ENCODE measurements around the gene TCAP. TPM values are rescaled to one million over a fixed set of nuclear protein-coding genes. Genes with fewer than 3 reads are reported as not detected.

The TCAP gene
- total RNA-seq, 1 experiment from 2014 or later: 1.6 TPM

- Histone ChIP-seq H3K27ac (ENCODE audit: low read length) (no peak overlapping the region), H3K36me3 (ENCODE audit: control insufficient read depth, insufficient read depth, low read length) (no peaks in the 10 kb centered on the region), H3K27me3 (ENCODE audit: control insufficient read depth, insufficient read depth, low read length) (no peaks in the 10 kb centered on the region), H3K4me3 (ENCODE audit: low read depth in 2 of 2, low read length in 2 of 2) (no peak overlapping the region), H3K9me3 (ENCODE audit: control insufficient read depth, insufficient read depth, low read depth, low read length) (no peaks in the 10 kb centered on the region), H3K4me1 (ENCODE audit: control insufficient read depth, insufficient read depth, low read length) (peaks cover 14% of the 10 kb centered on the region)
- ChIA-PET POLR2A (no interaction called here), CTCF (interaction anchor here (0.5 to 2.5 kb wide), 6 partner anchors 28 to 297 kb away, joined by 3 to 11 read pairs (median 4); partner anchors contain the start of gene ERBB2)
- DNase-seq (ENCODE audit: low read depth, low spot score) (no peak), ATAC-seq (peak; percentile 56)
- intact Hi-C loops (cut with micrococcal nuclease; ENCODE audit: unreplicated experiment) (loop anchor here (5.0 kb wide), 1 partner anchor 50 kb away; no protein-coding TSS in a partner anchor), in situ Hi-C loops (cut with HindIII; ENCODE audit: low pct_unique_long_range_greater_than_20kb, low sequenced_read_pairs) (no loop called here)
- BruUV-seq (replicated peaks): no TSS peak
- TF ChIP-seq CTCF (IDR thresholded peaks at IDR 0.05) (peak; percentile 83), SIN3A (IDR thresholded peaks at IDR 0.05; ENCODE audit: borderline replicate concordance, insufficient read depth, low read depth, low read length) (no peak)
These were observed 6.7 kb downstream of the TCAP start for GRCh38 chr17:39671651-39672521.

GRCh38 chr17:39672522-39673334, 7.6 kb downstream of the TCAP start:
- TSS peak; percentile 76 for BruUV-seq (replicated peaks)
- H3K36me3 ChIP-seq (ENCODE audit: control insufficient read depth, insufficient read depth, low read length): no peaks in the 10 kb centered on the region
- TF ChIP-seq REST (IDR thresholded peaks at IDR 0.05; ENCODE audit: insufficient read depth in 1 of 2, low read depth in 2 of 2, low read length in 1 of 2) (0 out of 4 replicates have a peak, but pooled peaks of 1 of the 2 experiments have one; percentile 24), SIN3A (IDR thresholded peaks at IDR 0.05; ENCODE audit: borderline replicate concordance, insufficient read depth, low read depth, low read length) (no peak)
- in situ Hi-C loops (cut with HindIII; ENCODE audit: low pct_unique_long_range_greater_than_20kb, low sequenced_read_pairs): no loop called here
- H3K4me1 ChIP-seq (ENCODE audit: control insufficient read depth, insufficient read depth, low read length): peaks cover 10% of the 10 kb centered on the region; the same call in 1 of the 2 replicates
- no peaks in the 10 kb centered on the region for H3K27me3 ChIP-seq (ENCODE audit: control insufficient read depth, insufficient read depth, low read length)
- DNase-seq (ENCODE audit: low read depth, low spot score) (no peak), ATAC-seq (no peak)
- ChIA-PET CTCF (interaction anchor here (0.6 to 2.5 kb wide), 4 partner anchors 41 to 51 kb away, joined by 3 to 11 read pairs (median 6); no protein-coding TSS in a partner anchor), POLR2A (no interaction called here)
- H3K27ac ChIP-seq (ENCODE audit: low read length): no peak overlapping the region
- intact Hi-C loops (cut with micrococcal nuclease; ENCODE audit: unreplicated experiment): loop anchor here (5.0 kb wide), 1 partner anchor 50 kb away; no protein-coding TSS in a partner anchor
- H3K9me3 ChIP-seq (ENCODE audit: control insufficient read depth, insufficient read depth, low read depth, low read length): no peaks in the 10 kb centered on the region
- H3K4me3 ChIP-seq (ENCODE audit: low read depth in 2 of 2, low read length in 2 of 2): no peak overlapping the region
